Psoas muscle (tissue), 8 donors: ENCODE measurements around the gene KCNK4. TPM values are rescaled to one million over a fixed set of nuclear protein-coding genes. Genes with fewer than 3 reads are reported as not detected.
A peak's percentile ranks its signal among the peaks of the same experiment; 100 is the strongest.

ENCODE experiments used
- ATAC-seq, 4 donors: fragments of 200-7000 bp; cut with Tn5 transposase; one replicate each; pipeline ENCODE4 v1.9.1; 2020; ENCODE audit warnings: moderate library complexity in 3 of 4, mild to moderate bottlenecking in 2 of 4
- DNase-seq, 2 donors: peaks; one replicate each; pipeline ENCODE4 v3.0.0-alpha.2; 2020
- H3K27ac ChIP-seq: fragments of 200-600 bp; one replicate; pipeline ENCODE4 v1.8.0; 2022
- H3K27me3 ChIP-seq, 3 donors: fragments of 200-600 bp in 1 of 3; one replicate each; pipeline versions ENCODE4 v1.6.1 to v1.8.0; 2013 to 2022; ENCODE audit warnings: low read length in 2 of 3, mild to moderate bottlenecking in 2 of 3, moderate library complexity in 1 of 3; ENCODE audit not compliant: insufficient read depth in 3 of 3
- H3K36me3 ChIP-seq, 2 donors: fragments of 200-600 bp in 1 of 2; one replicate each; pipeline versions ENCODE4 v1.6.1 to v1.8.0; 2013 to 2022; ENCODE audit warnings: low read depth in 1 of 2, mild to moderate bottlenecking in 1 of 2, moderate library complexity in 1 of 2; ENCODE audit not compliant: insufficient read depth in 1 of 2
- H3K4me1 ChIP-seq: fragments of 200-600 bp; one replicate; pipeline ENCODE4 v1.8.0; 2022
- H3K4me3 ChIP-seq: fragments of 200-600 bp; one replicate; pipeline ENCODE4 v1.8.0; 2022; ENCODE audit warnings: mild to moderate bottlenecking
- H3K9me3 ChIP-seq: fragments of 200-600 bp; one replicate; pipeline ENCODE4 v1.8.0; 2022
- CTCF ChIP-seq: fragments of 200-600 bp; IDR thresholded peaks from one replicate; pipeline ENCODE4 v1.8.0; 2022; ENCODE audit warnings: antibody characterized with exemption
- WGBS, 3 donors: extraction: QIAGEN DNeasy Blood & Tissue Kit; methylation state at CpG; one replicate each; pipeline versions ENCODE4 v1.1.6 to v1.1.7; 2013; 5-methylcytosine and 5-hydroxymethylcytosine counted together
- intact Hi-C, 2 donors: fragments of 100-400 bp; cut with DNase I; formaldehyde crosslinking; loops; one replicate each; pipeline versions ENCODE4 v1.11.0 to v1.14.2; 2022
- polyA plus RNA-seq, 3 donors: library from polyadenylated mRNA; stranded (reverse); fragments of 200-250 nt; gene quantifications; one replicate each; pipeline ENCODE4 v1.2.3, GENCODE V29; 2013
- total RNA-seq, 4 donors: library from RNA; stranded (reverse); fragmentation: NEBNext Ultra II Directional in 2 of 4; extraction: Animal tissue kit (Norgen Biotek cat#: 25700) in 2 of 4; gene quantifications; one replicate each; pipeline versions ENCODE4 v1.2.1 to v1.2.4, GENCODE V29; 2021 to 2023
- donor health status: healthy with polysubstance abuse.
- donor health status: DM: no; HTN: no; CAD: no; lungs with moderate emphysema.
- donor health status: Bipolar disorder and iron deficiency.
- donor health status: healthy.
- donor health status: DM: yes; HTN: yes; CAD: no.
- donor health status: DM: no; HTN: no; CAD: no.
- donor health status: DM: no; HTN: no; CAD: no.
- donor health status: DM: yes; HTN: yes; CAD: no.

Gene KCNK4
- total and polyA plus RNA-seq, 7 donors: not detected

GRCh38 chr11:64250415-64251015, 40.6 kb upstream of the KCNK4 start:
- Histone ChIP-seq H3K4me1 (peaks cover 36% of the 10 kb centered on the region), H3K27ac (no peak overlapping the region), H3K27me3 (no peaks in the 10 kb centered on the region), H3K9me3 (no peaks in the 10 kb centered on the region), H3K36me3 (peaks cover 0 to 11% of the 10 kb centered on the region in 2 donors), H3K4me3 (peak overlapping the region; percentile 89)
- no peak for TF ChIP-seq CTCF
- DNase-seq: no peak
- WGBS, 3 donors: 23 to 32% (median 24%) methylated on average over 12 to 13 of the region's 13 CpGs
- intact Hi-C loops: loop anchor here (2.0 to 5.0 kb wide), 2 partner anchors 18 to 52 kb away; partner anchors contain the start of gene CATSPERZ (in 1 of the 2)
- peak in 1 of 4 donors; percentile 1 for ATAC-seq

GRCh38 chr11:64251016-64251752, 39.9 kb upstream of the KCNK4 start, which contains the start of gene PLCB3:
Gene PLCB3, plus strand, starts transcription at chr11:64251530. Its CDS starts 120 bp downstream, at chr11:64251650.
- WGBS, 3 donors: 0 to 1% (median 0%) methylated on average over 27 to 75 of the region's 75 CpGs
- H3K4me1 ChIP-seq: peaks cover 36% of the 10 kb centered on the region
- ATAC-seq: peak; percentile 58 to 67 (median 64)

GRCh38 chr11:64251753-64252002, 39.4 kb upstream of the KCNK4 start:
- WGBS, 3 donors: 0 to 1% (median 0%) methylated on average over 10 to 18 of the region's 18 CpGs
- ATAC-seq: no peak
- DNase-seq: no peak
- TF ChIP-seq CTCF: no peak
- Histone ChIP-seq H3K27me3 (no peaks in the 10 kb centered on the region), H3K4me1 (peaks cover 36% of the 10 kb centered on the region), H3K9me3 (no peaks in the 10 kb centered on the region), H3K4me3 (peak overlapping the region; percentile 89), H3K36me3 (peaks cover 0 to 23% of the 10 kb centered on the region in 2 donors), H3K27ac (peak overlapping the region; percentile 75)
- intact Hi-C loops: loop anchor here (2.0 to 5.0 kb wide), 2 partner anchors 17 to 51 kb away; partner anchors contain the start of gene CATSPERZ (in 1 of the 2)

More at GRCh38 chr11:64251016-64251752, 39.9 kb upstream of the KCNK4 start, which contains the start of gene PLCB3:
- no peaks in the 10 kb centered on the region for H3K9me3 ChIP-seq
- peak within 1 kb of the TSS; percentile 89 for H3K4me3 ChIP-seq
- TF ChIP-seq CTCF: peak; percentile 83
- peak; percentile 55 to 82 for DNase-seq
- H3K27ac ChIP-seq: peak within 1 kb of the TSS; percentile 75
- peaks cover 0 to 18% of the 10 kb centered on the region in 2 donors for H3K36me3 ChIP-seq
- H3K27me3 ChIP-seq: no peaks in the 10 kb centered on the region
- intact Hi-C loops: loop anchor here (2.0 to 5.0 kb wide), 2 partner anchors 18 to 51 kb away; partner anchors contain the start of gene CATSPERZ (in 1 of the 2)

- H3K36me3 ChIP-seq: peaks cover 0 to 28% of the 10 kb centered on the region in 2 donors
- TF ChIP-seq CTCF: no peak
- intact Hi-C loops: loop anchor here in 1 of 2 donors (2.0 to 5.0 kb wide), 2 partner anchors 17 to 50 kb away; partner anchors contain the start of gene CATSPERZ
- H3K27me3 ChIP-seq: no peaks in the 10 kb centered on the region
- peak; percentile 52 to 74 for DNase-seq
- WGBS, 3 donors: 9 to 23% (median 10%) methylated on average over 22 to 23 of the region's 23 CpGs
- peaks cover 36% of the 10 kb centered on the region for H3K4me1 ChIP-seq
- ATAC-seq: peak in 2 of 4 donors; percentile 17
- no peaks in the 10 kb centered on the region for H3K9me3 ChIP-seq
- H3K4me3 ChIP-seq: peak overlapping the region; percentile 89
- peak overlapping the region; percentile 75 for H3K27ac ChIP-seq
These were observed 38.9 kb upstream of the KCNK4 start for GRCh38 chr11:64252003-64252872.
